Measurements from ENCODE around the gene ATP10B.

- TF ChIP-seq POLR2A (IDR thresholded peaks at IDR 0.05; ENCODE audit: low read depth, low read length) (no peak), TAF1 (IDR thresholded peaks at IDR 0.05; ENCODE audit: borderline replicate concordance, low read depth, low read length) (no peak)
These were observed 149.1 kb downstream of the ATP10B start for GRCh38 chr5:160702934-160703333.

Measured in GM12892 (cell line).